ENCODE measurements around the gene CCDC71. TPM values are rescaled to one million over a fixed set of nuclear protein-coding genes. Genes with fewer than 3 reads are reported as not detected.

The CCDC71 gene
- total RNA-seq, 1 donor from 2014 or later, result 29.8 TPM

- H3K4me1 Mint-ChIP-seq (ENCODE audit: low read depth), result peaks cover 22% of the 10 kb centered on the region
- peak overlapping the region; percentile 94 for H3K27ac Mint-ChIP-seq
- no peaks in the 10 kb centered on the region for H3K9me3 Mint-ChIP-seq (ENCODE audit: low read depth)
- H3K36me3 Mint-ChIP-seq (ENCODE audit: insufficient read depth), result peaks cover 1% of the 10 kb centered on the region
- TF ChIP-seq CTCF (IDR thresholded peaks at IDR 0.05; ENCODE audit: unreplicated experiment), result no peak
- peaks cover 5% of the 10 kb centered on the region for H3K27me3 Mint-ChIP-seq
- peak overlapping the region; percentile 82 for H3K4me3 Mint-ChIP-seq (ENCODE audit: low read depth)
- no peak for DNase-seq (ENCODE audit: low spot score, unreplicated experiment)
Observed at GRCh38 chr3:49170744-49171118, 4.6 kb upstream of the CCDC71 start.

GRCh38 chr3:49166752-49167556, 823 bp upstream of the CCDC71 start:
- Mint-ChIP-seq H3K4me1 (ENCODE audit: low read depth) (peaks cover 14% of the 10 kb centered on the region), H3K36me3 (ENCODE audit: insufficient read depth) (peaks cover 1% of the 10 kb centered on the region), H3K4me3 (ENCODE audit: low read depth) (peak overlapping the region; percentile 86), H3K27ac (no peak overlapping the region), H3K9me3 (ENCODE audit: low read depth) (no peaks in the 10 kb centered on the region), H3K27me3 (peaks cover 5% of the 10 kb centered on the region)
- no peak for DNase-seq (ENCODE audit: low spot score, unreplicated experiment)
- no peak for TF ChIP-seq CTCF (IDR thresholded peaks at IDR 0.05; ENCODE audit: unreplicated experiment)

- DNase-seq (ENCODE audit: low spot score, unreplicated experiment), result no peak
- H3K27me3 Mint-ChIP-seq, result peaks cover 5% of the 10 kb centered on the region
- H3K36me3 Mint-ChIP-seq (ENCODE audit: insufficient read depth), result peaks cover 1% of the 10 kb centered on the region
- peak overlapping the region; percentile 93 for H3K27ac Mint-ChIP-seq
- H3K4me1 Mint-ChIP-seq (ENCODE audit: low read depth), result peaks cover 10% of the 10 kb centered on the region
- no peak for TF ChIP-seq CTCF (IDR thresholded peaks at IDR 0.05; ENCODE audit: unreplicated experiment)
- H3K4me3 Mint-ChIP-seq (ENCODE audit: low read depth), result peak overlapping the region; percentile 93
- H3K9me3 Mint-ChIP-seq (ENCODE audit: low read depth), result no peaks in the 10 kb centered on the region
Observed at GRCh38 chr3:49164983-49165720, 979 bp downstream of the CCDC71 start.

GRCh38 chr3:49163609-49164008, 2.5 kb downstream of the CCDC71 start:
- Mint-ChIP-seq H3K36me3 (ENCODE audit: insufficient read depth) (peaks cover 1% of the 10 kb centered on the region), H3K4me3 (ENCODE audit: low read depth) (no peak overlapping the region), H3K27me3 (peaks cover 5% of the 10 kb centered on the region), H3K27ac (no peak overlapping the region), H3K4me1 (ENCODE audit: low read depth) (peaks cover 9% of the 10 kb centered on the region), H3K9me3 (ENCODE audit: low read depth) (no peaks in the 10 kb centered on the region)
- TF ChIP-seq CTCF (IDR thresholded peaks at IDR 0.05; ENCODE audit: unreplicated experiment), result no peak
- DNase-seq (ENCODE audit: low spot score, unreplicated experiment), result no peak

GRCh38 chr3:49162751-49163419, 3.2 kb downstream of the CCDC71 start:
- no peak overlapping the region for H3K4me3 Mint-ChIP-seq (ENCODE audit: low read depth)
- DNase-seq (ENCODE audit: low spot score, unreplicated experiment), result no peak
- H3K36me3 Mint-ChIP-seq (ENCODE audit: insufficient read depth), result peaks cover 1% of the 10 kb centered on the region
- H3K4me1 Mint-ChIP-seq (ENCODE audit: low read depth), result peaks cover 12% of the 10 kb centered on the region
- H3K27ac Mint-ChIP-seq, result no peak overlapping the region
- no peaks in the 10 kb centered on the region for H3K9me3 Mint-ChIP-seq (ENCODE audit: low read depth)
- peaks cover 2% of the 10 kb centered on the region for H3K27me3 Mint-ChIP-seq
- TF ChIP-seq CTCF (IDR thresholded peaks at IDR 0.05; ENCODE audit: unreplicated experiment), result no peak

All from progenitor cell of endocrine pancreas (in vitro differentiated cells).